GM21619 (cell line): ENCODE measurements around the gene NELFA.

Experiments used
- ATAC-seq: cut with Tn5 transposase; IDR thresholded peaks from one replicate; pipeline ENCODE4 v1.9.1; 2021; ENCODE audit not compliant: unreplicated experiment

The NELFA gene

DNA sequence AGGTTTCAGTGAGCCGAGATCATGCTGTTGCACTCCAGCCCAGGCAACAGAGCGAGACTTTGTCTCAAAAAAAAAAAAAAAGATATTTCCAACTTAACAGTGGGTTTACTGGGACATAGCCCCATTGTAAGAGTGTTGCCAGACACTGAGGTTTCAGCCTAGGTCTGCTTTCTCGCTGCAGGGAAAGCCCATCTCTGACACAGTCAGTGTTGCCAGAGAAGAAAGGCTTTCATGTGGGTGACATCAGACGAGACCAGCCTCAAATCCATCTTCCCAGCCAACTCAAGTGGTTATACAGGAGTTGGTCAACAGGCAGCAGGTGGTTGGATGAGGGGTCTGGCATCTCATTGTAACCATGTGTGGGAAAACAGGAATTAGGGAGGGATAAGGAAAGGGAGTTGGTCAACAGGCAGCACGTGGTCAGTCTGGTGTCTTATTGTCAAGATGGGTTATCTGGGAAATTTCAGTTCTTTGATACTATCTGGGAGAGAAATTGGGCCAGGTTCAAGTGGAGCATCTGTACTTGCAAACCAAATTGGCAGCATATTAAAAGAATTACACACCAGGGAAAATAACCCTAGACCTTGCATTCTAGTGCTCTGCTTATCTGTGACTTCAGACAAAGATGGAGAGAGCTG, 41.1 kb downstream of the NELFA start:
- ATAC-seq: no peak

DNA sequence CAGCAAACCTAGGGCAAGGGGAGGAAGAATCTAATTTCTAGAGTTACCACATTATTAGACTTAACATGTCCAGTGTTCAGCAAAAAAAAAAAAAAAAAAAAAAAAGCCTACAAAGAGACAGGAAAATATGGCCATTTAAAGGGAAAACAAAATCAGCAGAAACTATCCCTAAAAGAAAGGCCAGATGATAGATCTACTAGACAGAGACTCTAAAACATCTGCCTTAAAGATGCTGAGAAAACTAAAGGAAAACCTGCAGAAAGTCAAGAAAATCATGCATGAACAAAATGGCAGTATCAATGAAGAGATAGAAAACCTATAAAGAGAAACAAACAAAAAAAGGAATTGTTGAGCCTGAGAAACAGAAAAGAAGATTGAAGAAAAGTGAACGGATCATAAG, 43.8 kb downstream of the NELFA start:
- no peak for ATAC-seq

DNA sequence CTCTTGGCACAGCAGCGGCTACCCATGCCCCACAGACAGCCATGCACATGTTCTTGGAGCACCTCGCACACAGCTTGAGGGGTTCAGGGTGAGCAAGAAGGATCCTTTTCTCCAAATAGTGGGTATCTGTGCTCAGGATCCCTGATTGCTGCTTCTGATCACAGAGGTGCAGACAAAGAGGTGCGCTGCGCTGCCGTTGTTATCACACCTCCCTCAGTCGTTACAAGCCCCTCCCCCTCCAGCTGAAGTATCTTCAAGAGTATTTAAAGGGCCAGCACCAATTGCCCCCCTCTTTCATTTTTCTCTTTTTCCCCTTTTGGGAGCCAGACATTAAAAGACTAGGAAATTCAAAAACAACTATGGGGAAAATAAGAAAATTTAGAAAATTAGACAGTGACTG, 44.3 kb downstream of the NELFA start:
- no peak for ATAC-seq

DNA sequence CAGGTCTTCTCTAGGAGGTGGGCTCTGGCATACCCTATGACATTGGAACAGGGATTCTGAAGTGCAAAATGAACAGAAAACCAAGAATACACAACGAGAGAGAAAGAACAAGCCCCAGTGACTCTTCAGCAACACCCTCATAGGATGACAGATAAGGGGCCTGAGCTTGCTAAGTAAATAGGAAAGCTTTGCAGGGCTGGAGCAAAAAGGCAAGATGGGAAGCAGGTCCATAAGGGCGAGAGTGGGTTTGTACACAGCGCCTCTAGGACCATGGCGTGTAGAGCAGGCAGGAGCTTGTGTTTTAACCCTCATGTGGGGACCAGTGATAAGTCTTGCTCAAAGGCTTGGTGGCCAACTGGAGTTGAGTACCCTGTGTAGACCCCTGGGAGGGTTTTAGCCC, 45.8 kb downstream of the NELFA start:
- no peak for ATAC-seq

DNA sequence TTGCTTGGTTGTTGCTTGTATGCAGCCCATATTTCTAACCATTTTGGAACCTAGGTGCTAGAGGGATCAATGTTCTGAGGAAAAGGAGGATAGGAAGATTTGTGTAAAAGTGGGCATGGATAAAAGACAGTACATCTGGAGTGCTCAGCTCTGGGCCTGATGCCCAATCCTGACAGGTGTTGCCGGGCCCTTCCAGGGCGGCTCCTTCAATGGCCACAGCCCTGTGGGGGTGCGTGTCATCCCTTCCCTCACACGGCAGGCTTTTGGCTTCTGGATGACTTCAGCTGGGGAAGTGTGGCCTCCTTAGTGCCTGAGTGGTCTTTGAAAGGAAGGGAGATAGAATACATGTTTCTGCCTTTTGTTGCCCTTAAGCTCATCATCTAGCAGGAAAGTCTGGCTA, 47.2 kb downstream of the NELFA start:
- no peak for ATAC-seq

DNA sequence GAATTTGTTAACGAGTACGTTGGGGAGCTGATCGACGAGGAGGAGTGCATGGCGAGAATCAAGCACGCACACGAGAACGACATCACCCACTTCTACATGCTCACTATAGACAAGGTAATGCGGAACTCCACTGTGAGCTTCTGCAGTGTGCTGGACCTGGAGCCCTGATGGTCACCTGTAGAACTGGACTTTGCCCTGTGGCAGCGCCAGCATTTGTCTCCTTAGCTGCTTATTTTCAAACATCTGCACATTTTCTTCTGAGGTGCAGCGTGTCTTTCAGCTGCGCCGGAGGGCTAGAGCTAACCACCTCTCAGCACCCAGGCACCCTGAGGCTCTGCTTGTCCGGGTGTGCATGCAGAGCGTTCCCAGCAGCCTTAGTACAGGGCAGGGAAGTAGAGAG, 47.7 kb downstream of the NELFA start:
- no peak for ATAC-seq

DNA sequence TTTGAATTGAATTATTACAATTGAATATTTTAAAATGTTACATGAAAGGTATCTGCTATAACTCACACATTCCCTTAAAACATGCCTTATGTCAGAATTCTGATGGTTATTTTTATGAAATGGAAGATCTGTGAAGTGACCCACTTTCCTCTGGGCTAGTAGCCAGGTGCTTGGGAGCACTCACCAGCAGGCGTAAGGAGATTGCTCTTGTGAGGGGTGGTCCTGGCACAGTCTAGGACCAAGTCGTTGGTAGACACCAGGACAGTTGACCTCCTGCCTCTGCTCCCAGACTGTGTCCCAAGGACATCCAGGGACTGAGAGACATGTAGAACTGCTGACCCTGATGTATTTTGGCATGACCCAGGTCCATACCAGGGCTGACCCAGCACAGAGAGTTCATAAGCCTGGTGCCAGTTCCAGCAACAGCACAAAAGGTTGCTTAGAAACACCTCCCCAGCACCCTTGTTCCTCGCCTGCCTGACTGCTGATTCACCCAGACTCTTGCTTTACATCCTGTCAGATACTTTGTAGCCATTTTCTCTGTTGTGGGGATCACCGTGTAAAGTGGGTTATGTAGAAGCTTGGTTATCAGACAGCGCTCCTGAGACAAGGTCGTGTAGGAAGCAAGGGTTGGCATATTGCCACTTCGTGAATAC, 48.5 kb downstream of the NELFA start:
- no peak for ATAC-seq

DNA sequence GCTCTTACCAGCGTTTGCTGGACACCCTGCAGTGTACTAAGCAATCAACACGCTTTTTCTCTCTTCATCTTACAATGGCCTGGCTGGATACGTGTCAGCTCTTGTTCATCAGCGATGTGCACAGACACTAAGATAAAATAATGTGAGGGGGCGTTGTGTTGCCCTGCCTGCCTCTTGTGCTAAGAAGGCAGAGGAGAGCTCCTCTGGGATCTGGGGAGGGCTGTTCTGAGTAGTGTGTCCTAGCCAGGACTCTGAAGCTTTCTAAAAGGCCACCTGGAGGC, 49.7 kb downstream of the NELFA start:
- no peak for ATAC-seq

DNA sequence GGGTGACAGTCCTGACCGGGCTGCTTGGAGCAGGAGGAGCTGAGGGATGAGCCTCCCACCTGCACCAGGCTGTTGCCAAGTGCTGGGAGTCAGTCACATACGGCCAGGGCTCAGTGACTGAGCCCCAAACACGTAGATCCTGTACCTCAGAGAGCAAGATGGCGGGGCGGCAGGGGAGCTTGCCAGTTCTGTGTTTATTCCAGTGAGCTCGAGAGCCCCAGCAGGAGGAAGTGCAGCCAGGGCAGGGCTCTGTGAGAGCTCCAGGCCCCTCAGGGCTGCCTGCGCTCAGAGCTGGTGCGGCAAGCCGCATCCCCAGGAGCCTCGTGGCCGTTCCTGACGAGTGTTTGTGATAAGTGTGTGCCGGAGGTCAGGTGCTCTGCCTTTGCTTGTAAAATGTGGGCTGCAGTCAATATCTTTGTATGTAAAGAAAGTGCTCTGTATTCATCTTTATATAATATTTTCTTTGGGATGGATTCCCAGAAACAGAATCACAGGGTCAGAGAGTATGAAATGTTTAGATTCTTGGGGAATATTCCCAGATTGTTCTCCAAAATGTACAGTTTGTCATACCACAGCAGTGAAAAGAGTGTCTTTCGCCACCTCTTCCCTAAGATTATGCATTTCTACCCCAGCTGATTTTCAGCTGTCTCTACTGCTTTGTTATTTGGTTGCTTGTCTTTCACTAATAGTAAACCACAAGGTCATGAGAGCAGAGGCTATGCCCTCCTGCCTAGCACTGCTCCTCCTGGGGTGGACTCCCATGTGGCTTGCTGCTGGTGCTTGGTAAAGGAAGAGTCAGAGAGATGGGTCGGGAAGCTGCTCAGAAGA, 50.3 kb downstream of the NELFA start:
- no peak for ATAC-seq

DNA sequence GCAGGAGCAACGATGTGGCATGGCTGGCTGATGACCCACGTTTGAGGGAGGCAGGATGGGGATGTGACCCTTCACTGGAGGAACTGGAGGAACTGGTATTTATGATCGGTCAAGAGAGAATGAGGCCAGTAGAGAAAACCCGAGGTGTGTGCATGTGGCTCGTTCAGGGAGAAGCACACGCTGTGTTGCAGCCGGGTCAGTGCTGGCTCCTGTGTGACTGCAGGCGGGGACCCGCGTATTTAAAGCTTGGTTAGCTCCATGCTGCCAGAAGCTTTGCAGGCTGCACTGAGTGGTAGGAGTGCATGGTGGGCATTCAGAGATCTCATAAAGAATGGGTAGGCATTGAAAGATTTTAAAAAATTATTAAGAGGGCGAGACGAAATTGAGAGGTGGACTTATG, 52.1 kb downstream of the NELFA start:
- ATAC-seq: no peak

DNA sequence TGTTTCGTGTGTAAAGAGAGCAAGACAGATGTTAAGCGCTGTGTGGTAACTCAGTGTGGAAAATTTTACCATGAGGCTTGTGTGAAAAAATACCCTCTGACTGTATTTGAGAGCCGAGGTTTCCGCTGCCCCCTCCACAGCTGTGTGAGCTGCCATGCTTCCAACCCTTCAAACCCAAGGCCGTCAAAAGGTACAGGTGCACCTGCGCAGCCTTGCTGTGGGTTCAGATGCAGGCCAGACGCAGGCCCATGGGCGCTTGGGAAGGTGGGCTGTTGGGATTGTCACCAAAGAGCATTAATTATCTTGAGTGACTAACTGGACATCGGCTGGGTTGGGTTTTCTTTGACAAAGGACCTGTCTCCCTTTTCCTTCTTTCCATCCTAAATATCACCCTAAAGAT, 55.4 kb downstream of the NELFA start:
- ATAC-seq: no peak

DNA sequence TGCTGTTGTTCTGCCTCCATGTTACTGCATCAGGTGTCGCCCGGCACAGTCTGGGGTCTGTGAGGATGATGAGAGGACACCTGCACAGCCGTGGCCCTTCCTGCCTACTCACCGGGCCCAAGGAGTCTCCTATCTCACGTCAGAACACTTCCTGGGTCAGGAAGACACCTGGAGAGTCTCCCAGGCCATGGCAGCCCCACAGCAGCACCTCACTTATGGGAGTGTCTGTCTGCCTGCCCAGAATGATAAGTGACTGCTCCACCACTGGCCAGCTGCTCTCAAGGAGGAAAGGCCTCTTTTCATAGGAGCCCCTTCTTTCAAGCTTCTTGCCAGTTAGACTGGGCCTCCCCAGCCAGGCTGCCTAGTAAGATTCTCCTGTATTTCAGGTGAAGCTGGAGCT, 56.1 kb downstream of the NELFA start:
- ATAC-seq: no peak

DNA sequence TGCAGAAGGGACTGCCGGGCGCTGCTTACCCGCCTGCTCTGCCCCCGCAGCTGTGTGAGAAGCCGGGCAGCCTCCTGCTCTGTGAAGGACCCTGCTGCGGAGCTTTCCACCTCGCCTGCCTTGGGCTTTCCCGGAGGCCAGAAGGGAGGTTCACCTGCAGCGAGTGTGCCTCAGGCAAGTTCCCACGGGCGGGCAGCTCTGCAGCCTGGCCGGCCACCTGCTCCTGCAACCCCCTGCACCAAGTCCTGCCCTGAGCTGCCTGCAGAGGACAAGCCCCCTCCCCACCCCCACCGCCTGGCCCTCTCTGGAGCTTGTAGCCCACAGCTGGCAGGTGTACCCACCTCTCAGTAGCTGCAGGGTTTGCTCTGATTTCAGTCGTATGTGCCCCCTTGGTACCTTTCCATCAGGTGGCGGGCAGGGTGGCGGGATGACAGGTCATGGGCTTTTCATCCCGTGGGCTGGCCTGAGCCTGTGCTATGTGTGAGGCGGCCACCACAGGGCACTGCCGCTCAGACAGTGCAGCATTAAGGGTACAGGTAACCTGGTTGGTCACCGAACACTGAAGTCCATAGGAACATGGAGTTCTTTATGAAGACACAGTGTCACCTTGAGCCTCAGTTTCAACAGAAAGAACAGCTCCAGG, 56.6 kb downstream of the NELFA start:
- ATAC-seq: no peak

DNA sequence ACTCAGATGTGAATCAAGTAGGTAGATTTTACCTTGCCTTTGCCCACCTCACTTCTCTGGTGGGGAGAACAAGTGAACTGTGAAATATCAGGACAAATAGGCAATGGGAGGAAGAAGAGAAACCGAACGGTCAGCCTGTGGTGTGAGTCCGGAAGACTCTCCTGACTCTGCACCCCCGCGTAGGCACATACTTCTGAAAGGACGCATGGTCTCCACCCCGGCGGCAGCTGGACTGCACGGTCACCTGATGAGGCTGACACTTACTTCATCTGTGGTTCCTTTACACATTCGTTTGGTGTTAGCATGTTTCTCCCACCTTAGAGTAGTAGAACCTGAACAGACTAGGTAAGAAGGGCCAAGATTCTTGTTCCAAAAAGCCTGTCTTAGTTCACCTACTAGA, 58.4 kb downstream of the NELFA start:
- ATAC-seq: no peak

DNA sequence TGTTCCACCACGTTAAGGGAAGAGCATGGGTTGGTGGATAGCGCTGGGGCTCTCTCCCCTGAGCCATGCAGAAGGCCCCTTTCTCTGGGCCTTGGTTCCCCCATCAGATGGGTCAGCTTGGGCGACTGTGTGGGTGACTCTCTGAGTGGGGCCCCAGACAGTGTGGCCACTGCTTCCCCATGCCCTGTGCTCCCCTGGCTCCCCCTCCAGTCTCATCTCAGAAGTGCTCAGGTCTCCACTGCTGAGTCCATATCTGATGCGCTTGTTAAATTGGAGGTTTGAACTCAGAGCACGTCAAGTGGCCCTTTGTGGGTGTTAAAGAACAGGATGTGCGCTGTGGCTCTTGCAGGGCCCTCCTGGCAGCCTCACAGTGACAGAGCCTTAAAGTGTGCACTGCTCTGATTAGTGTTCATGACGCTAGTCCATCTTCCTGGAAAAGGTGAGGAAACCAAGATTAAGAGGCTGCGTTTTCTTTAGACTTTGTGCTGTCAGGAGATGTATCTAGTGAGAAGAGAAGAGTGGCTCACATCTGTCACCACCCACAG, 59.8 kb downstream of the NELFA start:
- no peak for ATAC-seq

DNA sequence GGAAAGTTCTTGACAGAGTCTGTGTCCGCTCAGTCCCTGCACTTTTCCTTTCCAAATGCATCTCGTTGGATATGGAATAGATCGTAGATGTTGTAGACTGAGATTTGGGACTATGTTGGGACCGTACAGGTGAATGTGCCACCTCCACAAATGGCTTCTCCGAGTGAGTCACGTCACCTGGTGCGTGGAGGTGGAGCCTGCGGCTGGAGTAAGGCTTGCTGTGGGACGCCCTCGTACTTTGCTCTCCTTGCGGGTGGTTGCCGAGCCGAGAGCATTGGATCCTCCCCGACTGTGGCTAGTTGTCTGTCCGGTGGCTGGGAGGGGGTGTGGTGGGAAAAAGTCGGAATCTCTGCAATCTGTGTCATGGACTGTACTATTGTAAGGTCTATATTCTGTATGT, 60.5 kb downstream of the NELFA start:
- no peak for ATAC-seq

DNA sequence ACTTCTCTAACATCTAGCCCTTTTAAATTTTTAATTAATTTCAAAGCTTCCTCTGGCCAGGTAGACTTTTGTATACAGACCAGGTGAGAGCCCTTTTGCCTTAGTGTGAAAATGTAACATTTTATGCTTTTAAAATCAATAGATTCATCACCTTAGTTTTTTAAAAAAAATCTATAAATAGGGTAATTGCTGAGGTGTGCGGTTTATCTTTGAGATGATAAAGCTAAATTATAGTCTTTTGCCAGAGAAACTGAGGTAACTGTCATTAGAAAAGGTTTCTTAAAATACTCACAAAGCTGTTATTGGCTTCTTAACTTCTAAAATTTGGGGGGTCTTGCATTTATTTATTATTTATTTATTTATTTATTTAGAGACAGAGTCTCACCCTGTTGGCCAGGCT, 62.9 kb downstream of the NELFA start:
- ATAC-seq: no peak

DNA sequence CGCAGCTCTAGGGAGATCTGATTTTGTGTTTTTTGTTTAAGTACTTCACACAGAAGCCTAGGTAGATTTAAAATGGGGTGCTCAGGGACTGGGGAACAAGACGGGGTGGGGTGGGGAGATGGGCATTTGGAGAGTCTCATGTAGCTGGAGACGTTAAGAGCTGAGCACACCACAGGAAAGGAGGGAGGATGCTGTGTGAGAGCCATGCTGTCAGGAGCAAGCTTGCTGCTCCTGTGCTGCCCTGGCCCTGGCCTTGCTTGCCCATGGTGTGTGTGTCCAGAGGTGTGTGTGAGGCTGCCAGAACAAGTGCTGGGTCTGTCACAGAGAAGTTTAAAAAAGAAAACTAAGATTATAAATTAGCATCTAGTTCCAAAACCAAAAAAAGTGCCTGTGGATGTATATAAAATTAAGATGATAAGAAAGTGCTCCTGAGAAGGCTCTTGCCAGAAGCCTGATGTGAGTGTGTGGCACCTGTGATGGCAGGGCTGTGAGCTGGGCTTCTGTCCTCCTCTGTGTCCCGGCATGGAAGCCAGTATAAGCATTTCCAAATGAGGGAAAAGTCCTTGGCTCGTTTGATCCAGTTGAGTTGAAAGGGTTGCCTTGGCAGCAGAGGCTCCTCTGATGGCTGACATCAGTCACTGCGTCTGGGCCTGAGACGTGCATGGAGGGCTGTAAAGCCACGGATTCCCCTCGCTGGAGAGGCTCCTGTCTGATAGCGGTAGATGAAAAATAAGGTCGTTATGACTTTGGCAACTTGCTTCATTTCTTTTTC, 63.5 kb downstream of the NELFA start:
- no peak for ATAC-seq

DNA sequence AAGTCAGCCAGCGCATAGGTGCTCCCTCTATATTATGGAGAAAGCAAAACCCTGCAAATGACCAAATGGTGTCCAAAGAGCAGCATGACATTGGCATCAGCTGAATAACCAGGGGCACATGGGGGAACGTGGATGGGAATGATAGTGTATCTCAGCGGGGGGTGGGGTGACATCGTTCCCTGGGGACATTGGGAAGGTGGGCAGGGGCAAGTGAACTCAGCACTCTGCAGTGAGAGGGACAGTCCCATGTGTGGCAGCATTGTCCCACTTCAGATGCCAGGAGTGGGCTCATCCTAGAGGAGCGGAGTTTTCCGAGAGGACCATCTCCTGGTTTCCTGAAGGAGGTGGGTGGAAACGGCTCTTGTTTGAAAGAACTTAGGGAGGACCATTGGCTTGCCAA, 64.8 kb downstream of the NELFA start:
- ATAC-seq: no peak

DNA sequence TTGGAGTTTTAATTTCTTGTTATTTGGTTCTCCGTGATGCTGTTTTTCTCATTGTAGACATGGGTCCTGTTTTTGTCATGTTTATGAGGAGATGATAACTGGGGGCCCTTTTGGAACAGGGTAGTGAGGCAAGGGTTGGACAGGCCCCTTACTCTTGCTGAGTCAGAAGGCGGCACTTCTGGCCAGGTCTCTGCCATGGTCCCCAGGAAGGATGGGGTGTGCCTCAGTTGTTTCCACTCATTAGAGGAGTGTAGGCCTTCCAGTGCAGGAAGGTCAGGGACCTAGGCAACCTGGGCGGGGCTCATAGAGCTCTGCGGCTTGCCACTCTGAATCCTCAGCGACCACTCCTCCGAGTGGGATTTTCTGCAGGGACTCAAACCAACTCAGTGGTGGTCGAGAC, 68.2 kb downstream of the NELFA start:
- no peak for ATAC-seq
